GM12878 (cell line): Measurements from ENCODE around the gene SLC25A51. TPM values are rescaled to one million over a fixed set of nuclear protein-coding genes. Genes with fewer than 3 reads are reported as not detected.

Source experiments
- ATAC-seq: fragments of 200-7000 bp; cut with Tn5 transposase; 3 replicates; pipeline ENCODE4 v1.9.1; 2020; ENCODE audit warnings: mild to moderate bottlenecking, moderate library complexity
- BruUV-seq: library from RNA; stranded (reverse); fragments of 400-500 nt; replicated peaks from 2 replicates; lab custom pipeline; 2021; lab: Mats Ljungman, UMichigan
- CTCF ChIA-PET: fragments of 300-600 bp; sonication (Branson Sonifier 250); formaldehyde crosslinking; extraction: SDS; loops from one replicate; lab custom pipeline; 2021; ENCODE audit warnings: inconsistent platforms; lab: Yijun Ruan, JAX
- POLR2A ChIA-PET: fragments of 350-600 bp; formaldehyde crosslinking; extraction: SDS; loops from one replicate; lab custom pipeline; 2021; ENCODE audit warnings: inconsistent platforms; lab: Charles Lee
- RAD21 ChIA-PET: fragments of 300-600 bp; sonication (Branson Sonifier 250); formaldehyde crosslinking; loops from one replicate; lab custom pipeline; 2023; ENCODE audit warnings: antibody characterized with exemption; ENCODE audit not compliant: unreplicated experiment; lab: Charles Lee
- SMC1A ChIA-PET: fragments of 300-600 bp; sonication (Branson Sonifier 250); formaldehyde crosslinking; loops from one replicate; lab custom pipeline; 2023; ENCODE audit not compliant: unreplicated experiment, uncharacterized antibody; lab: Charles Lee
- DNase-seq: peaks from one replicate; pipeline ENCODE4 v3.0.0-alpha.2; 2011; ENCODE audit warnings: low read depth, low spot score
- FAIRE-seq: peaks from 3 replicates; lab custom pipeline; 2011; peaks lifted over from hg19 to GRCh38; lab: Jason Lieb, UNC
- H2AFZ ChIP-seq: 2 replicates; pipeline ENCODE4 v1.6.0; 2011; ENCODE audit warnings: low read depth, low read length, control low read depth; ENCODE audit not compliant: control insufficient read depth
- H3K27ac ChIP-seq: 2 replicates; pipeline ENCODE4 v1.5.1; 2011; ENCODE audit warnings: control low read depth; ENCODE audit not compliant: control insufficient read depth, insufficient read depth
- H3K27me3 ChIP-seq, 2 experiments: replicated peaks in 1 of 2; 2 replicates each; pipeline versions ENCODE4 v1.6.0 to v1.6.1; 2011; ENCODE audit warnings: low read length in 1 of 2; ENCODE audit not compliant: control insufficient read depth in 2 of 2, insufficient read depth in 2 of 2
- H3K36me3 ChIP-seq, 2 experiments: 2 replicates each; pipeline ENCODE4 v1.5.1; 2011; ENCODE audit warnings: low read length in 1 of 2; ENCODE audit not compliant: control insufficient read depth in 2 of 2, insufficient read depth in 2 of 2
- H3K4me1 ChIP-seq: 2 replicates; pipeline ENCODE4 v1.6.1; 2011; ENCODE audit warnings: mild to moderate bottlenecking, low read length, moderate library complexity, mixed read lengths; ENCODE audit not compliant: control insufficient read depth, insufficient read depth
- H3K4me2 ChIP-seq: 2 replicates; pipeline ENCODE4 v1.6.0; 2011; ENCODE audit warnings: control low read depth; ENCODE audit not compliant: control insufficient read depth, insufficient read depth
- H3K4me3 ChIP-seq: fragments of 200-600 bp; sonication (generic); 2 replicates; pipeline ENCODE4 v1.5.1; 2016
- H3K79me2 ChIP-seq: 2 replicates; pipeline ENCODE4 v1.6.0; 2011; ENCODE audit warnings: low read length; ENCODE audit not compliant: control insufficient read depth, insufficient read depth
- H3K9ac ChIP-seq: 2 replicates; pipeline ENCODE4 v1.8.0; 2011; ENCODE audit warnings: low read length, control low read depth, mixed read lengths; ENCODE audit not compliant: control insufficient read depth, insufficient read depth
- H3K9me3 ChIP-seq: replicated peaks from 3 replicates; pipeline ENCODE4 v1.5.1; 2011; ENCODE audit warnings: mild to moderate bottlenecking, low read length; ENCODE audit not compliant: control insufficient read depth, insufficient read depth
- H4K20me1 ChIP-seq: 2 replicates; pipeline ENCODE4 v1.6.0; 2011; ENCODE audit not compliant: control insufficient read depth, insufficient read depth
- ATF7 ChIP-seq: fragments of 450-650 bp; IDR thresholded peaks from 2 replicates; pipeline ENCODE4 v1.6.1; 2016; ENCODE audit warnings: low read depth, mild to moderate bottlenecking
- BACH1 ChIP-seq: fragments of 450-650 bp; IDR thresholded peaks from 2 replicates; pipeline ENCODE4 v1.6.1; 2017; ENCODE audit warnings: mild to moderate bottlenecking, borderline replicate concordance
- CBX3 ChIP-seq: fragments of 200-600 bp; sonication (generic); IDR thresholded peaks from 2 replicates; pipeline ENCODE4 v1.6.1; 2016; ENCODE audit warnings: low read depth, borderline replicate concordance
- CEBPB ChIP-seq, 2 experiments: fragments of 150-350 bp in 1 of 2; IDR thresholded peaks; 2 replicates each; pipeline ENCODE4 v1.6.1; 2012 to 2014; ENCODE audit warnings: low read depth in 2 of 2, low read length in 2 of 2, borderline replicate concordance in 1 of 2, inconsistent platforms in 1 of 2
- EGR1 ChIP-seq, 2 experiments: IDR thresholded peaks; 1 replicate in 1 of 2; 2 replicates in 1 of 2; pipeline ENCODE4 v1.6.1; 2011 to 2012; ENCODE audit warnings: low read depth in 2 of 2, low read length in 2 of 2, borderline replicate concordance in 1 of 2, mild to moderate bottlenecking in 1 of 2, moderate library complexity in 1 of 2
- FOXM1 ChIP-seq: IDR thresholded peaks from 2 replicates; pipeline ENCODE4 v1.6.1; 2012; ENCODE audit warnings: low read depth, mild to moderate bottlenecking, inconsistent platforms, low read length, moderate library complexity
- MYB ChIP-seq: fragments of 150-350 bp; IDR thresholded peaks from 2 replicates; pipeline ENCODE4 v1.6.1; 2014; ENCODE audit warnings: mild to moderate bottlenecking, low read depth, low read length, borderline replicate concordance
- MYC ChIP-seq: IDR thresholded peaks from 2 replicates; pipeline ENCODE4 v1.6.1; 2011; ENCODE audit warnings: mild to moderate bottlenecking, low read length, moderate library complexity, inconsistent platforms; ENCODE audit not compliant: insufficient read depth, insufficient replicate concordance, insufficient read length, severe bottlenecking
- RCOR1 ChIP-seq: conservative IDR thresholded peaks from 2 replicates; pipeline ENCODE4 v1.6.1; 2012; ENCODE audit warnings: low read depth, low read length, improper control_type of control experiment
- RUNX3 ChIP-seq: IDR thresholded peaks from 2 replicates; pipeline ENCODE4 v1.6.1; 2012; ENCODE audit warnings: low read length, inconsistent platforms
- ZSCAN29 ChIP-seq: fragments of 450-650 bp; IDR thresholded peaks from 2 replicates; pipeline ENCODE4 v1.6.1; 2017; ENCODE audit warnings: mild to moderate bottlenecking, moderate library complexity
- WGBS: methylation state at CpG from one replicate; pipeline ENCODE4 v1.1.6; 2016; ENCODE audit warnings: low lambda C conversion rate; ENCODE audit not compliant: insufficient replicate concordance, insufficient coverage; ENCODE audit errors: missing lambda C conversion rate; 5-methylcytosine and 5-hydroxymethylcytosine counted together
- in situ Hi-C: fragments of 300-500 bp; cut with MboI; formaldehyde crosslinking; loops from 9 replicates; pipeline ENCODE4 v1.14.3; 2018; ENCODE audit warnings: mixed read lengths
- intact Hi-C: fragments of 100-400 bp; cut with micrococcal nuclease; formaldehyde crosslinking; loops from one replicate; pipeline ENCODE4 v1.14.2; 2022; ENCODE audit not compliant: unreplicated experiment
- polyA plus RNA-seq, 11 experiments: library from polyadenylated mRNA; depleted of rRNA in 4 of 11; unstranded in 6 of 11; stranded (reverse) in 5 of 11; fragments of >200 nt; fragmentation: Nextera tagmentation in 4 of 11; fragmentation: Illumina TruSeq in 1 of 11; extraction: Ambion mirVana in 4 of 11; extraction: Trizol in 1 of 11; gene quantifications; 1 replicate in 1 of 11; 2 replicates in 10 of 11; pipeline versions ENCODE4 v1.2.1 to v1.2.3, GENCODE V29; 2011 to 2016; ENCODE audit warnings: inconsistent platforms in 2 of 11, missing spikeins in 2 of 11, low read depth in 1 of 11
- total RNA-seq, 4 experiments: library from RNA; depleted of rRNA in 3 of 4; stranded (reverse); fragments of >200 nt in 3 of 4; fragmentation: Illumina TruSeq in 1 of 4; extraction: Trizol in 1 of 4; gene quantifications; 2 replicates each; pipeline versions ENCODE4 v1.2.1 to v1.2.3, GENCODE V29; 2013 to 2021

Gene SLC25A51
- total and polyA plus RNA-seq, 10 of the 15 experiments (the other 5 are each of a cell fraction or from before 2014, with no cell fraction given): 3.8 to 29.3 (median 13.2) TPM

GRCh38 chr9:37944266-37944650, 40.3 kb upstream of the SLC25A51 start:
- in situ Hi-C loops: no loop called here
- ChIA-PET CTCF (no interaction called here), SMC1A (no interaction called here), RAD21 (no interaction called here), POLR2A (no interaction called here)
- Histone ChIP-seq H3K4me1 (no peaks in the 10 kb centered on the region), H3K9me3 (no peaks in the 10 kb centered on the region), H3K9ac (no peak overlapping the region), H3K79me2 (no peaks in the 10 kb centered on the region), H2AFZ (no peak overlapping the region), H3K4me2 (no peak overlapping the region), H3K36me3 (no peaks in the 10 kb centered on the region; a peak in 1 of 4 replicates), H3K27me3 (no peaks in the 10 kb centered on the region; a peak in 1 of 4 replicates), H3K4me3 (no peak overlapping the region), H3K27ac (no peak overlapping the region), H4K20me1 (no peaks in the 10 kb centered on the region)
- WGBS: 43% methylated on average over 5 of the region's 7 CpGs
- no peak for TF ChIP-seq CBX3
- no peak for TF ChIP-seq CEBPB (IDR thresholded peaks at IDR 0.05; ENCODE audit: borderline replicate concordance in 1 of 2, low read depth in 2 of 2, low read length in 2 of 2)
- TF ChIP-seq RUNX3: no peak
- TF ChIP-seq ZSCAN29: no peak
- TF ChIP-seq BACH1: no peak
- no peak for TF ChIP-seq MYB
- TF ChIP-seq EGR1 (IDR thresholded peaks at IDR 0.05; ENCODE audit: borderline replicate concordance in 1 of 2, low read depth in 2 of 2, low read length in 2 of 2): no peak
- no peak for TF ChIP-seq FOXM1
- TF ChIP-seq RCOR1: no peak
- no peak for TF ChIP-seq MYC
- no peak for TF ChIP-seq ATF7
- FAIRE-seq: no peak
- intact Hi-C loops: no loop called here
- no TSS peak for BruUV-seq
- no peak for ATAC-seq
- DNase-seq: no peak
